ENCODE data around the gene NGFR. TPM values are rescaled to one million over a fixed set of nuclear protein-coding genes. Genes with fewer than 3 reads are reported as not detected.

The NGFR gene
- total and polyA plus RNA-seq, 9 of the 15 experiments (the other 6 are each of a cell fraction or from before 2014, with no cell fraction given) = 0.07 to 0.23 (median 0.13) TPM; not detected in 4

DNA sequence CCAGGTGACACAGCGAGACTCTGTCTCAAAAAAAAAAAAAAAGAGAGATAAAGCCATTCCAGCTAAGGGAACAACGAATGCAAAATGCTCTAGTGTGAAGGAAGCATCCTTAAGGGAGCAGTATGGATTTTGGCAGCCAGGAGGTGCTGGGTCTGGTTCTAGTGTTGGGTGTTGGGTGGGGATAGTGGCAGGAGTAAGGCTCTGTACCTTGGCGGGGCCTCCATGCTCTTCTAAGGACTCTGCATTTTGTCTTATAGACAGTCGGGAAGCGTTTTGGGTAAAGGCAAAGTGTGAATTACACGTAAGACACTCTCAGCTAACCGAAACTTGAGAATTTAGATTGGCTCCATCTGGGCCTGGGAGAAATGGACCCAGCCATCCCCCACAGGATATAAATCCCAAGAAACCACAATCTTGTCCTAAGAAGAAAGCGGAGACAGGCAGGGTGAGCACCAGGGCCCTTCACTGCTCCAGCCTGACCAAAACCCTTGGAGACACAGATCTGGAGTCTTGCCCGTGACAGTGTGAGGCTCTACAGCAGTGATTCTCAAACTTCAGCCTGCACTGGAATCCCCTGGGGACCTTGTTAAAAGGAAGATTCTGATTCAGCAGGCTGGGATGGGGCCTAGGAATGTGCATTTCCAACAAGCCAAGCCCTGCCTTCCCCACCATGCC lies 47.3 kb upstream of the NGFR start (continued):
- TF ChIP-seq ZNF277 (CRISPR knock-in tag; IDR thresholded peaks at IDR 0.05; ENCODE audit: borderline replicate concordance) (no peak), POLR2AphosphoS2 (IDR thresholded peaks at IDR 0.05; ENCODE audit: low read length) (no peak)

DNA sequence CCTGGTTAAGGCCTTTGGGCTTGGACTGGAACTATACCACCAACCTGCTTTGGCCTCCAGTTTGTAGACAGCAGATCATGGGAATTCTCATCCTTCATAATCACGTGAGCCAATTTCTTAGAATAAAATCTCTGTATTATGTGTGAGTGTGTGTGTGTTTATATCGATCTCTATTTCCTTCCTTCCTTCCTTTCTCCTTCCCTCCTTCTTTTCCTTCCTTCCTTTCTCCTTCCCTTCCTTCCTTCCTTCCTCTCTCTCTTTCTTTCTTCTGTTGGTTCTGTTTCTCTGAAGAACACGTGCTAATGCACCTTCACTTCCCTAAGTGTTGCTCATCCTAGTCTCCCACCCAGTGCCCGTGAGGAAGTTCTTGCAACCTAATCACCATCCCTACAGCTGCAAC lies 44.9 kb upstream of the NGFR start:
- H3K79me2 ChIP-seq (ENCODE audit: control insufficient read depth, insufficient read depth, low read length) = no peaks in the 10 kb centered on the region
- TF ChIP-seq JUNB (CRISPR knock-in tag; conservative IDR thresholded peaks at IDR 0.05) = no peak
- TF ChIP-seq, protein P1, sequence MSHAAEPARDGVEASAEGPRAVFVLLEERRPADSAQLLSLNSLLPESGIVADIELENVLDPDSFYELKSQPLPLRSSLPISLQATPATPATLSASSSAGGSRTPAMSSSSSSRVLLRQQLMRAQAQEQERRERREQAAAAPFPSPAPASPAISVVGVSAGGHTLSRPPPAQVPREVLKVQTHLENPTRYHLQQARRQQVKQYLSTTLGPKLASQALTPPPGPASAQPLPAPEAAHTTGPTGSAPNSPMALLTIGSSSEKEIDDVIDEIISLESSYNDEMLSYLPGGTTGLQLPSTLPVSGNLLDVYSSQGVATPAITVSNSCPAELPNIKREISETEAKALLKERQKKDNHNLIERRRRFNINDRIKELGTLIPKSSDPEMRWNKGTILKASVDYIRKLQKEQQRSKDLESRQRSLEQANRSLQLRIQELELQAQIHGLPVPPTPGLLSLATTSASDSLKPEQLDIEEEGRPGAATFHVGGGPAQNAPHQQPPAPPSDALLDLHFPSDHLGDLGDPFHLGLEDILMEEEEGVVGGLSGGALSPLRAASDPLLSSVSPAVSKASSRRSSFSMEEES (CRISPR knock-in tag; IDR thresholded peaks at IDR 0.05) = peak; percentile 3; the same call in 1 of the 2 replicates
- WGBS (ENCODE audit: insufficient coverage, low coverage, missing lambda C conversion rate) = 7% methylated on average over 4 of the region's 4 CpGs
- in situ Hi-C loops (cut with MboI) = no loop called here
- no peak for DNase-seq (ENCODE audit: extremely low read depth in 1 of 4, low spot score in 3 of 4)
- H2AFZ ChIP-seq (ENCODE audit: low read depth, low read length) = no peak overlapping the region
- no peak overlapping the region for H3K4me2 ChIP-seq (ENCODE audit: insufficient read depth, low read length)
- FAIRE-seq = no peak
- ATAC-seq = no peak
- no peaks in the 10 kb centered on the region for H4K20me1 ChIP-seq (replicated peaks; ENCODE audit: control insufficient read depth, insufficient read depth, low read length)
- no peak overlapping the region for H3K9ac ChIP-seq (ENCODE audit: insufficient read depth in 1 of 2, low read depth in 2 of 2, low read length in 2 of 2)
- BruUV-seq (replicated peaks) = no TSS peak
- H3K4me3 ChIP-seq = no peak overlapping the region
- ChIA-PET CTCF (ENCODE audit: low intra/inter-chr PET ratio) (no interaction called here), POLR2A (interaction anchor here (0.8 kb wide), 1 partner anchor 215 kb away, joined by 3 read pairs; no protein-coding TSS in a partner anchor)
- peaks cover 21 to 41% of the 10 kb centered on the region in 2 experiments; a peak in 4 of 5 replicates for H3K27me3 ChIP-seq (ENCODE audit: control insufficient read depth in 2 of 2, insufficient read depth in 2 of 2, low read length in 2 of 2)
- no peaks in the 10 kb centered on the region for H3K36me3 ChIP-seq (ENCODE audit: control insufficient read depth, insufficient read depth, low read length)
- H3K4me1 ChIP-seq (replicated peaks in 1 of 2; ENCODE audit: control insufficient read depth in 2 of 2, insufficient read depth in 2 of 2, low read length in 2 of 2) = peaks cover 4 to 5% of the 10 kb centered on the region in 2 experiments; a peak in 3 of 5 replicates
- H3K9me1 ChIP-seq (ENCODE audit: control insufficient read depth, insufficient read depth, low read length) = no peaks in the 10 kb centered on the region
- no peak overlapping the region for H3K27ac ChIP-seq (ENCODE audit: extremely low read depth, low read depth, low read length)
- no peaks in the 10 kb centered on the region for H3K9me3 ChIP-seq (replicated peaks; ENCODE audit: control insufficient read depth, insufficient read depth, low read depth, low read length)
- intact Hi-C loops (cut with micrococcal nuclease) = no loop called here
